ENCODE results near the gene MARVELD3. TPM values are rescaled to one million over a fixed set of nuclear protein-coding genes. Genes with fewer than 3 reads are reported as not detected.
A peak's percentile ranks its signal among the peaks of the same experiment; 100 is the strongest.

Gene MARVELD3
- total and polyA plus RNA-seq, 4 donors = 3.6 to 9.3 (median 8.2) TPM

- no peak for ATAC-seq (ENCODE audit: insufficient read depth, low FRiP score)
- Histone ChIP-seq H3K27ac (ENCODE audit: low read depth in 1 of 2, low read length in 1 of 2) (no peak overlapping the region), H3K9ac (ENCODE audit: insufficient read depth in 1 of 2, low read length in 2 of 2) (no peak overlapping the region), H3K4me3 (no peak overlapping the region), H3K27me3 (ENCODE audit: control insufficient read depth in 3 of 3, insufficient read depth in 3 of 3, low read length in 2 of 3) (no peaks in the 10 kb centered on the region), H3K9me3 (ENCODE audit: control insufficient read depth in 4 of 4, insufficient read depth in 3 of 4, low read length in 3 of 4) (no peaks in the 10 kb centered on the region), H3K36me3 (ENCODE audit: control insufficient read depth in 4 of 4, insufficient read depth in 4 of 4, low read length in 4 of 4) (peaks cover 14 to 30% (median 25%) of the 10 kb centered on the region in 4 donors), H3K4me1 (ENCODE audit: control insufficient read depth in 5 of 5, insufficient read depth in 5 of 5, low read length in 5 of 5) (no peaks in the 10 kb centered on the region)
- TF ChIP-seq CTCF (IDR thresholded peaks at IDR 0.05; ENCODE audit: control extremely low read depth, extremely low read depth) = no peak
- no peak for DNase-seq
- WGBS, 2 donors = 93 to 96% methylated on average over 1 of the region's 1 CpG
Measured at GRCh38 chr16:71673582-71673973, 47.6 kb downstream of the MARVELD3 start.

GRCh38 chr16:71674229-71674628 is 48.2 kb downstream of the MARVELD3 start:
- Histone ChIP-seq H3K27ac (ENCODE audit: low read depth in 1 of 2, low read length in 1 of 2) (no peak overlapping the region), H3K9ac (ENCODE audit: insufficient read depth in 1 of 2, low read length in 2 of 2) (no peak overlapping the region), H3K4me3 (no peak overlapping the region), H3K36me3 (ENCODE audit: control insufficient read depth in 4 of 4, insufficient read depth in 4 of 4, low read length in 4 of 4) (peaks cover 13 to 31% (median 24%) of the 10 kb centered on the region in 4 donors), H3K9me3 (ENCODE audit: control insufficient read depth in 4 of 4, insufficient read depth in 3 of 4, low read length in 3 of 4) (no peaks in the 10 kb centered on the region), H3K4me1 (ENCODE audit: control insufficient read depth in 5 of 5, insufficient read depth in 5 of 5, low read length in 5 of 5) (no peaks in the 10 kb centered on the region), H3K27me3 (ENCODE audit: control insufficient read depth in 3 of 3, insufficient read depth in 3 of 3, low read length in 2 of 3) (no peaks in the 10 kb centered on the region)
- DNase-seq = no peak
- no peak for ATAC-seq (ENCODE audit: insufficient read depth, low FRiP score)
- 91 to 93% methylated on average over 2 of the region's 2 CpGs for WGBS, 2 donors
- no peak for TF ChIP-seq CTCF (IDR thresholded peaks at IDR 0.05; ENCODE audit: control extremely low read depth, extremely low read depth)

- no peak for ATAC-seq (ENCODE audit: insufficient read depth, low FRiP score)
- Histone ChIP-seq H3K9me3 (ENCODE audit: control insufficient read depth in 4 of 4, insufficient read depth in 3 of 4, low read length in 3 of 4) (no peaks in the 10 kb centered on the region), H3K27ac (ENCODE audit: low read depth in 1 of 2, low read length in 1 of 2) (no peak overlapping the region), H3K4me1 (ENCODE audit: control insufficient read depth in 5 of 5, insufficient read depth in 5 of 5, low read length in 5 of 5) (no peaks in the 10 kb centered on the region), H3K9ac (ENCODE audit: insufficient read depth in 1 of 2, low read length in 2 of 2) (no peak overlapping the region), H3K27me3 (ENCODE audit: control insufficient read depth in 3 of 3, insufficient read depth in 3 of 3, low read length in 2 of 3) (no peaks in the 10 kb centered on the region), H3K4me3 (no peak overlapping the region), H3K36me3 (ENCODE audit: control insufficient read depth in 4 of 4, insufficient read depth in 4 of 4, low read length in 4 of 4) (peaks cover 14 to 31% (median 22%) of the 10 kb centered on the region in 4 donors)
- peak in 1 of 3 donors; percentile 1 for DNase-seq
- 80 to 88% methylated on average over 3 of the region's 3 CpGs for WGBS, 2 donors
- no peak for TF ChIP-seq CTCF (IDR thresholded peaks at IDR 0.05; ENCODE audit: control extremely low read depth, extremely low read depth)
Measured at GRCh38 chr16:71675380-71675779, 49.4 kb downstream of the MARVELD3 start.

GRCh38 chr16:71676236-71676635 is 50.3 kb downstream of the MARVELD3 start:
- no peak overlapping the region for H3K4me3 ChIP-seq
- DNase-seq (no peak), ATAC-seq (ENCODE audit: insufficient read depth, low FRiP score) (no peak)
- WGBS, 2 donors = 94 to 96% methylated on average over 5 of the region's 5 CpGs
- no peak overlapping the region for H3K27ac ChIP-seq (ENCODE audit: low read depth in 1 of 2, low read length in 1 of 2)
- TF ChIP-seq CTCF (IDR thresholded peaks at IDR 0.05; ENCODE audit: control extremely low read depth, extremely low read depth) = no peak
- peaks cover 10 to 31% (median 20%) of the 10 kb centered on the region in 4 donors for H3K36me3 ChIP-seq (ENCODE audit: control insufficient read depth in 4 of 4, insufficient read depth in 4 of 4, low read length in 4 of 4)
- H3K27me3 ChIP-seq (ENCODE audit: control insufficient read depth in 3 of 3, insufficient read depth in 3 of 3, low read length in 2 of 3) = no peaks in the 10 kb centered on the region
- no peaks in the 10 kb centered on the region for H3K4me1 ChIP-seq (ENCODE audit: control insufficient read depth in 5 of 5, insufficient read depth in 5 of 5, low read length in 5 of 5)
- H3K9ac ChIP-seq (ENCODE audit: insufficient read depth in 1 of 2, low read length in 2 of 2) = no peak overlapping the region
- no peaks in the 10 kb centered on the region for H3K9me3 ChIP-seq (ENCODE audit: control insufficient read depth in 4 of 4, insufficient read depth in 3 of 4, low read length in 3 of 4)

Measured in lung (tissue), 12 donors.